Measurements from ENCODE around the gene ZBTB46. TPM values are rescaled to one million over a fixed set of nuclear protein-coding genes. Genes with fewer than 3 reads are reported as not detected.

ZBTB46 gene
- total RNA-seq, 1 experiment from 2014 or later = 10.7 TPM

DNA sequence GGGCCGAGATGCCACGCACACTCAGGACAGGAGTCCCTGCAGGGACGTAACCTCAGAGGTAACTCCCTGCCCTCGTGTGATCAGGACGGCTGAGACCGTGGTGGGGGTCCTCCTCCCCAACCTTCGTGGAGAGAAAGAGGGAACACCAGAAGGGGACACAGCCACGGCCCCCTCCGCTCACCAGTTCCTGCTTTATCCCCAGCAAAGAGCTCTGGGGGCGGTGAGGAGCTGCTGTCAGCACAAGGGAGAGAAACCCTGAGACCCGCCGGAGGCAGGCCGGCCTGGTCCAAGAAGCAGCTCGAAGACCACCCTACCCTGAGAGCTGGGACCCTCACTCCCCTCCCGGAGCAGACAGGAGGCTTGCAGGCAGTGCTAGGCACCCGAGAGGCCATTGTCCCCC, 47.1 kb downstream of the ZBTB46 start:
- Histone ChIP-seq H3K4me3 (replicated peaks in 1 of 2; ENCODE audit: low read depth in 1 of 2, low read length in 2 of 2) (no peak overlapping the region), H2AFZ (ENCODE audit: low read depth, low read length, poor library complexity, severe bottlenecking) (no peak overlapping the region), H3K27ac (ENCODE audit: low read depth, low read length) (no peak overlapping the region), H3K4me1 (ENCODE audit: control insufficient read depth in 1 of 2, insufficient read depth in 2 of 2, low read length in 2 of 2) (peaks cover 14 to 18% of the 10 kb centered on the region in 2 experiments; a peak in 3 of 4 replicates), H3K27me3 (ENCODE audit: insufficient read depth, low read length) (no peaks in the 10 kb centered on the region), H3K4me2 (ENCODE audit: low read length) (no peak overlapping the region), H3K79me2 (ENCODE audit: insufficient read depth, low read length) (no peaks in the 10 kb centered on the region), H3K9me3 (ENCODE audit: control insufficient read depth in 1 of 2, insufficient read depth in 1 of 2, low read depth in 1 of 2, low read length in 2 of 2) (no peaks in the 10 kb centered on the region), H4K20me1 (ENCODE audit: insufficient read depth) (no peaks in the 10 kb centered on the region), H3K9ac (ENCODE audit: low read length) (no peak overlapping the region), H3K36me3 (ENCODE audit: control insufficient read depth in 1 of 2, insufficient read depth in 2 of 2, low read length in 2 of 2) (no peaks in the 10 kb centered on the region), H3K9me2 (ENCODE audit: insufficient read depth) (no peaks in the 10 kb centered on the region)
- ChIA-PET POLR2A (no interaction called here), RAD21 (ENCODE audit: low non-redundant PET in 1 of 2, low total read pairs in 2 of 2, uncharacterized antibody in 2 of 2, unreplicated experiment in 2 of 2) (no interaction called here), CTCF (no interaction called here)
- intact Hi-C loops (cut with micrococcal nuclease) = loop anchor here (10.0 kb wide), 1 partner anchor 191 kb away; the partner anchor contains the start of gene SAMD10
- no TSS peak for BruUV-seq (replicated peaks)
- ATAC-seq (no peak), DNase-seq (ENCODE audit: low read depth, low spot score) (no peak)
- TF ChIP-seq SP1 (IDR thresholded peaks at IDR 0.05; ENCODE audit: low read depth) (no peak), REST (IDR thresholded peaks at IDR 0.05; ENCODE audit: low read depth) (no peak), CBX3 (IDR thresholded peaks at IDR 0.05; ENCODE audit: low read depth) (no peak), EZH2phosphoT487 (IDR thresholded peaks at IDR 0.05; ENCODE audit: borderline replicate concordance) (no peak), ZFX (IDR thresholded peaks at IDR 0.05) (no peak), POLR2AphosphoS5 (IDR thresholded peaks at IDR 0.05; ENCODE audit: low read depth, low read length) (no peak), ELF1 (IDR thresholded peaks at IDR 0.05; ENCODE audit: borderline replicate concordance, low read depth) (no peak), EGR1 (IDR thresholded peaks at IDR 0.05; ENCODE audit: low read depth) (no peak), JUND (IDR thresholded peaks at IDR 0.05) (no peak), POLR2A (IDR thresholded peaks at IDR 0.05; ENCODE audit: borderline replicate concordance, extremely low read depth, insufficient read depth, insufficient read length) (no peak), ZBTB33 (IDR thresholded peaks at IDR 0.05; ENCODE audit: extremely low read depth, insufficient replicate concordance, low read length) (no peak), YY1 (IDR thresholded peaks at IDR 0.05; ENCODE audit: extremely low read depth, insufficient replicate concordance, low read depth, low read length) (no peak), SRF (IDR thresholded peaks at IDR 0.05; ENCODE audit: low read depth) (no peak), RAD21 (IDR thresholded peaks at IDR 0.05; ENCODE audit: low read depth) (no peak)
- TF ChIP-seq, protein P1, sequence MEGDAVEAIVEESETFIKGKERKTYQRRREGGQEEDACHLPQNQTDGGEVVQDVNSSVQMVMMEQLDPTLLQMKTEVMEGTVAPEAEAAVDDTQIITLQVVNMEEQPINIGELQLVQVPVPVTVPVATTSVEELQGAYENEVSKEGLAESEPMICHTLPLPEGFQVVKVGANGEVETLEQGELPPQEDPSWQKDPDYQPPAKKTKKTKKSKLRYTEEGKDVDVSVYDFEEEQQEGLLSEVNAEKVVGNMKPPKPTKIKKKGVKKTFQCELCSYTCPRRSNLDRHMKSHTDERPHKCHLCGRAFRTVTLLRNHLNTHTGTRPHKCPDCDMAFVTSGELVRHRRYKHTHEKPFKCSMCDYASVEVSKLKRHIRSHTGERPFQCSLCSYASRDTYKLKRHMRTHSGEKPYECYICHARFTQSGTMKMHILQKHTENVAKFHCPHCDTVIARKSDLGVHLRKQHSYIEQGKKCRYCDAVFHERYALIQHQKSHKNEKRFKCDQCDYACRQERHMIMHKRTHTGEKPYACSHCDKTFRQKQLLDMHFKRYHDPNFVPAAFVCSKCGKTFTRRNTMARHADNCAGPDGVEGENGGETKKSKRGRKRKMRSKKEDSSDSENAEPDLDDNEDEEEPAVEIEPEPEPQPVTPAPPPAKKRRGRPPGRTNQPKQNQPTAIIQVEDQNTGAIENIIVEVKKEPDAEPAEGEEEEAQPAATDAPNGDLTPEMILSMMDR (IDR thresholded peaks at IDR 0.05 in 2 of 3, conservative IDR thresholded peaks at IDR 0.05 in 1 of 3; ENCODE audit: borderline replicate concordance in 1 of 3, insufficient read depth in 1 of 3, low read depth in 2 of 3, low read length in 2 of 3) = no peak

Measured in HCT116 (cell line).